NCI-H510A treated with DMSO at 0.1 percent for 48 hours (cell line): ENCODE data around the gene FOXO6.
"Not testable (repeated sequence)": the region's sequence is repeated elsewhere in the genome, so short reads cannot be mapped to it uniquely, and the experiment has no call there.

ENCODE experiments used
- DNase-seq: peaks from one replicate; lab custom pipeline; 2025; lab: John Stamatoyannopoulos, UW

The FOXO6 gene

DNA sequence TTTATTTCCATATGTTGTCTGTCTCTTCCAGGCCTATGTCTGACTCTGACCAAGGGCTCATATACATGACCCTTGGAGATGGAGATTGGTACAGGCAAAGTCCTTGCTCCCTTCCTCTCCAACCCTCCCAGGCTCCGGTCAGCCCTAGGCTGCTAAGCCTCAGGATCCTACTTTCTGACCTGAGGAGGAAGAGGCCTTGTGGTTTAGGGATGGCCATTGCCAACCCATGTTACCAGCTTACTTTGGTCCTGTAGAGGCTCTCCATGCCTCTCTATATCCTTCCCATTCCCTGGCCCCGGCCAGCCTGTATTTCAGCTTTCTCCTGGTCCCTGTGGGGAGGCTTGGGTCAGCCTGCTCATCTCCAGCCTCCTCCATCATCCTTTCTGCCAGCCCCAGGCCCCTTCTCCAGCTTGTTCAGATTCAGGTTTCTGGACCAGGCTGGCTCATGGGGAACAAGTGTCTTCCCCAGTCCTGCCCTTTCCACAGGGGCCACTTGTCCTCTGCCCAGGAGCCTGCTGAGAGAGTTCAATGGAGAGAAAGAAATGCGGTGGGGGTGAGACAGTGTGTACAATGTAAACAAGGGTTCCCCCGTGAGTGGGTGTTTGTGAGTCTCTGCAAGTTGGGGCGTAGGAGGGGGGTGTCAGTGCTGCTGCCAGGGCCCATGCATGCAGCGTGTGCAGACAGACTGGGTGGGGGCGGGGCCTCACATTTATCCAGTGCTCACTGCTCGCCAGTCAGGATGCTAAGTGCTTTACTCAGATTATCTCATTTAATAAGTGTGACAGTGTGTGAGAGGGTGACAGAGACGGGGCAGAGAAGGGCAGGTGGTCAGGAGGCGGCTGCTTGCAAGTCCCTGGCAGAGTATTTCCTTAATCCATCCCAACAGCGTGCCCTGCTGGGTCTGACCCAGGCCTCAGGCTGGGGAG lies 31.3 kb upstream of the FOXO6 start:
- no peak for DNase-seq

GRCh38 chr1:41330588-41331545 lies 30.4 kb upstream of the FOXO6 start:
- DNase-seq, result no peak

GRCh38 chr1:41331546-41331917 lies 29.7 kb upstream of the FOXO6 start:
- DNase-seq, result no peak

- DNase-seq, result not testable (repeated sequence)
Measured at GRCh38 chr1:41332161-41332560, 29.1 kb upstream of the FOXO6 start.

GRCh38 chr1:41333146-41333784 lies 28.0 kb upstream of the FOXO6 start:
- DNase-seq, result no peak

GRCh38 chr1:41338820-41339219 lies 22.4 kb upstream of the FOXO6 start:
- DNase-seq, result no peak

DNA sequence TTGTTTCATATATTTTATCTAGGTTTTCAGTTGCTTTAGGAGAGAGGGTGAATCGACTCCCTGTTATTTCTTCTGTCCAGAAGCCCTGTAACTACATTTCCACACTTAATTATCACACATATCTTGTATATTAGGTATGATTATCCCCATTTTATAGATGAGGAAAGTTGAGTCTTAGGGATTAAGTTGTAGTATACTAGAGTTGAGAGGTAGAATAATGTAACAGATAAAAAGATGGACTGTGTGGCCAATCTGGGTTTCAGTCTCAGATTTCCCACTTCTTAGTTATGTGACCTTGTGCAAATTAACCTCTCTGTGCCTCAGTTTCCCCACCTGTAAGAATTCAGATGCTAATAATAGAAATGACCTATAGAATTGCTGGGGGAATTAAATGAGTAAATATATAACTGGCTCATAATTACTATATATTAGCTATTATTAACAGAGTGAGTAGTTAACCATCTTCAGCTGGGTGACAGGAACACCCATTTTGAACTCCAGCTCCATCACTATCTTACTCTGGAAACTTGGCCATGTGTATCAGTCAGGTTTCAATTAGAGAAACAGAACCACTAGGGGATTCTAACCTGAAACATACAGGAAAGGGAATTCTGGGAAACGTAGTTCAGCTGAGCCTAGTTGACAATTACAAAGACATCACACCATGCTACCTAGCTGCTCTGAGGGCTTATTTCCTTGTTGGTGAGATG lies 20.4 kb upstream of the FOXO6 start:
- peak; percentile 52 for DNase-seq

- DNase-seq, result no peak
Measured at GRCh38 chr1:41341365-41341683, 19.9 kb upstream of the FOXO6 start.

DNA sequence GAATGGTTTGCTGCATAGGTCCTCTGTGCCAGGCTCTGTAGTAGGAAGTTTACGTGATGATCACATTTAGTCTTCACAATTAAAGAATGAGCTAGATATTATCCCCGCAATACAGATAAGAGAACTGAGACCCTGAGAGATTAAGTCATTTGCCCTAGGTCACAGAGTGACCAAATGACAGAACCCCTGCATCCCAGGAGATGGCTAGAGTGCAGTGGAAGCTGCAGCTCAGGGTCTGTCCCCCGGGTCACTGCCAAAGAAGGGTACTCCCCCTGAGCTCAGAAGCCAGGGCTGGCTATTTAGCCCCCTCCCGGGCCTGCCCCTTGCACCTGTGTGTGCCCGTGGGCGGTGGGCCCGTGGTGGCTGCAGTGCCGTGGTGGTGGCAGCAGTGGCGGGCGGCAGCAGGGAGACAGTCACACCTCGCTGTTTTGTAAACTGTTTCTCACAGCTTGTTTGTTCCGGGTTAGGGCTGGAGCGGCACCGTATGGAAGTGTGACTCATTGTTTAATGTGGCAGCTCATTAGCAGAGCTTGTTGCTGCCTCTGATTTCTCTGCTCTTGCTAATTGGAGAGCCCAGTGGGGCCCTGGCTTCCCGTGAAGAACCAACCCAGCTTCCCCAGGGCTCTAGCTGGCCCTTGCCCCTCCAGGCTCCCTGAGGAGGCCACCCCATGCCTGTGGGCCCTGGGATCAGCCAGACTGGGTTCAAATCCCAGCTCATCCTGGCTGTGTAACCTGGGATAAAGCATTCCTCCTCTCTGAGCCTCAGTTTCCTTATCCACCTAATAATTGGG lies 19.3 kb upstream of the FOXO6 start:
- peak; percentile 35 for DNase-seq

GRCh38 chr1:41342774-41343355 lies 18.4 kb upstream of the FOXO6 start:
- no peak for DNase-seq

- DNase-seq, result no peak
Measured at GRCh38 chr1:41343790-41344699, 17.2 kb upstream of the FOXO6 start.

DNA sequence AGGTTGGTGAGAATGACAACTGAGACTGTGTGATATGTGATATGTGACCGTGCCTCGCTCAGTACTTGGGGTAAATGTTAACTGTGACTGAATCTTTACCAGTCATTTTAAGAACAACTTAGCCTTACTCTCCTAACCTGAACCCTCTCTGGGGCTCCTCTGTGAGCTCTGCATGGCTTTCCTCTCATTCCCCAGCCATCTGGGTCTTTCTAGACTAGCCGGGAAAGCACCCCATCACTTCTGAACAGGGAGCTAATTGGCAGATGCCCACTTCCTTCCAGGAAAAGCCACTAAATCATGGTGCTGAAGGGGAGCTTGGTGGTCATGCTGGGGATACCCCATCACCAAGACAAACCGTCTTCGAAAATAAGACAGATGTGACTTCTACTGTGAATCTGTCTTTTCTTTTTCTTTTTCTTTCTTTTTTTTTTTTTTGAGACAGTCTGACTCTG lies 16.5 kb upstream of the FOXO6 start:
- no peak for DNase-seq

DNA sequence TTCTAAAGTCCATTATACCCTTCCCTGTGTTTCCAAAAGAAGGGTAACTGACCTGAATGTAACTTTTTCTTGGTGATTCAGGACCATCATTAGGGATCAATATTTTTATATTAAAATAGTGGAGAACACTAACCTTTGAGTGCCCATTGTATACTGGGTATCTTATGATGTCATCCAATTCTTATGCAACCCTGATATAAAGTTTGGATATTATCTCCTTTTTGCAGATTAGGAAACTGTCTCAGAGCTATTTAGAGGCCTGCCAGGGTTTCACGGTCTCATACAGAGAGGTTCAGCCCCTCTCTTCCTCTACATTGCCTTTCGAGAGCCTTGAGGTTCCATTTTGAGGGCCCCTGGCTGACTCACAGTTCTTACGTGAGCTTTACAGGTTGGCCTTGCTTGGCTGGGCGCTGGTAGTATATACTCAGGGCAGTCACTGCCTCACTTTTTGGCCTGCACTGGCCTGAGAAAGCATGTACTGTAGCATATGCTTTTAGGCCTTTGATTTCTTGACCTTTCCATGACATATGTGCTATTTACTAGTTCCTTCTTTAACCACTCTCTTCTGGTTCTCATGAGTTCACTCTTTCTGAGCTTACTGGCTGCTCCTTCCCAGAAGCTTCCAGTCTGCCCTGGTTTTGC lies 15.7 kb upstream of the FOXO6 start:
- no peak for DNase-seq

GRCh38 chr1:41347276-41347675 lies 14.0 kb upstream of the FOXO6 start:
- peak; percentile 67 for DNase-seq

DNA sequence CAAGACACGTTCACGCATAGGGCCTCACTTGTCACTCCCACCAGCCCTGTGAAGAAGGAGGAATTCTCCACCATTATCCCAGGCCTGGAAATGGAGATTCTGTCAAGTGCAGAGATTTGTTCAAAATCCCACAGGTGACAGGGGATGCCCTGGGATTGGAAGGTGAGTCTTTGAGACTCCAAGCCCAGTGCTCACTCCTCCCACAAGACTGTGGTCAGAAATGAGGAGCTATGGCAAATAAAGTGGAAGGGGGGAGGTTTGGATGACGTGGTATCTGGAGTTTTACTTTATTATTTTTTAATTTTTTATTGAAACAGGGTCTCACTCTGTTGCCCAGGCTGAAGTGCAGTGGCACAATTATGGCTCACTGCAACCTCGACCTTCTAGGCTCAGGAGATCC lies 12.8 kb upstream of the FOXO6 start:
- DNase-seq, result no peak

GRCh38 chr1:41349361-41350054 lies 11.7 kb upstream of the FOXO6 start:
- DNase-seq, result no peak

GRCh38 chr1:41350055-41350378 lies 11.2 kb upstream of the FOXO6 start:
- DNase-seq, result no peak
